ENCODE data around the gene WDR77. TPM values are rescaled to one million over a fixed set of nuclear protein-coding genes. Genes with fewer than 3 reads are reported as not detected.

Gene WDR77
- total RNA-seq, 1 donor: 29.7 TPM

DNA sequence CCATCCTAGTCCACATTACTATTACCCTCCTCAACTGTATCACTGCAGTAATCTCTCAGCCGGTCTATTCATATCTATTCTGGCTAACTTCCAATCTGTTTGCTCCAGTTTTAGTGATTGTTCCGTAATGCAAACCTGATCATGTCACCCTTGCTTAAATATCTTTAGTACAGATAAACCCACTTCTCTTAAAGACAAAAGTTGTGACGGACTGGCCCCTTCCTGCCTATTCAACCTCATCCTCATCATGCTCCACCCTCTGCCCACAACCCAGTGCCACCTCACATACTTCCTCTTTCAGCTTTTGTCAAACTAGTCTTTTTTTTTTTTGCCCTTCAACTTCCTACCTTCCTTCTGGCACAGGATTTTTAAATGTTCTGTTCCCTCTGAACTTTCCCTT, 22.0 kb upstream of the WDR77 start:
- Histone ChIP-seq H3K36me3 (ENCODE audit: insufficient read depth, low read length) (peaks cover 15% of the 10 kb centered on the region), H3K9me3 (ENCODE audit: low read depth, low read length) (no peaks in the 10 kb centered on the region), H3K4me3 (ENCODE audit: insufficient read depth, low read length) (no peak overlapping the region), H3K27me3 (ENCODE audit: insufficient read depth, low read length) (no peaks in the 10 kb centered on the region), H3K79me2 (ENCODE audit: insufficient read depth, low read length) (no peaks in the 10 kb centered on the region), H2AFZ (ENCODE audit: low read length) (no peak overlapping the region), H4K20me1 (ENCODE audit: insufficient read depth, low read length) (no peaks in the 10 kb centered on the region), H3K27ac (ENCODE audit: low read depth, low read length) (no peak overlapping the region), H3K4me2 (ENCODE audit: insufficient read depth, low read length) (no peak overlapping the region), H3K4me1 (ENCODE audit: insufficient read depth, low read length) (peaks cover 25% of the 10 kb centered on the region)
- TF ChIP-seq, protein P1, sequence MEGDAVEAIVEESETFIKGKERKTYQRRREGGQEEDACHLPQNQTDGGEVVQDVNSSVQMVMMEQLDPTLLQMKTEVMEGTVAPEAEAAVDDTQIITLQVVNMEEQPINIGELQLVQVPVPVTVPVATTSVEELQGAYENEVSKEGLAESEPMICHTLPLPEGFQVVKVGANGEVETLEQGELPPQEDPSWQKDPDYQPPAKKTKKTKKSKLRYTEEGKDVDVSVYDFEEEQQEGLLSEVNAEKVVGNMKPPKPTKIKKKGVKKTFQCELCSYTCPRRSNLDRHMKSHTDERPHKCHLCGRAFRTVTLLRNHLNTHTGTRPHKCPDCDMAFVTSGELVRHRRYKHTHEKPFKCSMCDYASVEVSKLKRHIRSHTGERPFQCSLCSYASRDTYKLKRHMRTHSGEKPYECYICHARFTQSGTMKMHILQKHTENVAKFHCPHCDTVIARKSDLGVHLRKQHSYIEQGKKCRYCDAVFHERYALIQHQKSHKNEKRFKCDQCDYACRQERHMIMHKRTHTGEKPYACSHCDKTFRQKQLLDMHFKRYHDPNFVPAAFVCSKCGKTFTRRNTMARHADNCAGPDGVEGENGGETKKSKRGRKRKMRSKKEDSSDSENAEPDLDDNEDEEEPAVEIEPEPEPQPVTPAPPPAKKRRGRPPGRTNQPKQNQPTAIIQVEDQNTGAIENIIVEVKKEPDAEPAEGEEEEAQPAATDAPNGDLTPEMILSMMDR (IDR thresholded peaks at IDR 0.05; ENCODE audit: extremely low read depth, low read depth, low read length): no peak
- DNase-seq (ENCODE audit: insufficient read length, low spot score, missing footprints): no peak

DNA sequence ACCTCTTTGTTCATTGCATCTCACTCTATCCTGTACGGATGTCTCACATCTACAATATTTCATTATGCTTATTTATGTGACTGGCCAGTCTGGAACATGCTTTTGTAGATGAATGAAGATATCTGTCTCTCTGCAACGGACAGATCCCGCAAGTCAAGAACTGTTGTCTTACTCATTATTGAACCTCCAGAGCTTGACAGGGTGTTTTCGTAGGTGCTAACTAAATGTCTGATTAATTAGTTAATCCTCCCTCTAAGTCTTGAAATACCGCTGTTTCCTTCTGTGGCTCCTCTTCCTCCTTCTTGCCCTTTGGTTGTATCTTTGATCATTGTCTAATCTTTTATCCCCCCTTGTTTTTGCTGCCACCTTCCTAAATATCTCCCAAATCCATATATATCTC, 21.5 kb upstream of the WDR77 start:
- Histone ChIP-seq H3K27me3 (ENCODE audit: insufficient read depth, low read length) (no peaks in the 10 kb centered on the region), H3K4me1 (ENCODE audit: insufficient read depth, low read length) (peaks cover 20% of the 10 kb centered on the region), H4K20me1 (ENCODE audit: insufficient read depth, low read length) (no peaks in the 10 kb centered on the region), H3K4me2 (ENCODE audit: insufficient read depth, low read length) (no peak overlapping the region), H3K9me3 (ENCODE audit: low read depth, low read length) (no peaks in the 10 kb centered on the region), H3K36me3 (ENCODE audit: insufficient read depth, low read length) (peaks cover 15% of the 10 kb centered on the region), H3K27ac (ENCODE audit: low read depth, low read length) (no peak overlapping the region), H3K4me3 (ENCODE audit: insufficient read depth, low read length) (no peak overlapping the region), H2AFZ (ENCODE audit: low read length) (no peak overlapping the region), H3K79me2 (ENCODE audit: insufficient read depth, low read length) (no peaks in the 10 kb centered on the region)
- DNase-seq (ENCODE audit: insufficient read length, low spot score, missing footprints): no peak
- TF ChIP-seq, protein P1 (IDR thresholded peaks at IDR 0.05; ENCODE audit: extremely low read depth, low read depth, low read length): no peak

DNA sequence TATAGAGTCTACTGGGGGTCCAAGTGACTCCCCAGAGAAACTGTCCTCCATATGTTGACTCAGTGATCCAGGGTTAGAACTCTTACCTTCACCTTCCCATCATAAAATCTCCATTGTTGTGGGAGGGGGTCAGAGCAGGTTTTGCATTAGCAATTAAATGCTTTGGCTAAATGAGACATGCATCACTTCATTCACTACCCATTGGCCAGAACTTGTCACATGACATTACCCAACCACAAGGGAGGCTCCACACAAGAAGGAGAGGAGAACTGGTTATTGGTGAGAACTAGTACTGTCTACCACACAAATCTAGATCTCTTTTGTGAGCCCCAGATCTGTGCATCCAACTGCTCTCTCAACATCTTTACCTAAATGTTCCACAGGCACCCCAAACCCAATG, 20.5 kb upstream of the WDR77 start:
- H3K4me2 ChIP-seq (ENCODE audit: insufficient read depth, low read length): no peak overlapping the region
- peaks cover 15% of the 10 kb centered on the region for H3K36me3 ChIP-seq (ENCODE audit: insufficient read depth, low read length)
- peaks cover 10% of the 10 kb centered on the region for H3K4me1 ChIP-seq (ENCODE audit: insufficient read depth, low read length)
- no peak overlapping the region for H2AFZ ChIP-seq (ENCODE audit: low read length)
- H3K9me3 ChIP-seq (ENCODE audit: low read depth, low read length): no peaks in the 10 kb centered on the region
- no peak overlapping the region for H3K4me3 ChIP-seq (ENCODE audit: insufficient read depth, low read length)
- H3K27me3 ChIP-seq (ENCODE audit: insufficient read depth, low read length): no peaks in the 10 kb centered on the region
- no peaks in the 10 kb centered on the region for H3K79me2 ChIP-seq (ENCODE audit: insufficient read depth, low read length)
- H3K27ac ChIP-seq (ENCODE audit: low read depth, low read length): no peak overlapping the region
- no peaks in the 10 kb centered on the region for H4K20me1 ChIP-seq (ENCODE audit: insufficient read depth, low read length)
- no peak for DNase-seq (ENCODE audit: insufficient read length, low spot score, missing footprints)
- TF ChIP-seq, protein P1 (IDR thresholded peaks at IDR 0.05; ENCODE audit: extremely low read depth, low read depth, low read length): no peak

DNA sequence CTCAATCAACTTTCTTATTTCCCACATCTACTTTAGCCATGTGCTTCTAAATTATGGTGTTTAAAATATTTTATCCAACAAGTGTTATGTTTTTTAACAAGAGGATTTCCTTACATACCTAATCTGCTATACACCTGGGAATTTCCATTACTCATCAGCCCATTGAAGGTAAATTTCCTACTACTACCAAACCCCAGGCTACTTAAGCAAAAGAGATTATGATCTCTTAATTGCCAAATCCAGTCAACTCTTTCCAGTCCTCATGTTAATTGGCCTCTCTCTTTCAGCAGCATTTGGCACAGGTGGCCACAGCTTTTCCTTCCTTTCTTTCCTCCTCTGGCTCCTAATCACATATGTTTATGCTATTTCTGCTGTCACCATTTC, 19.7 kb upstream of the WDR77 start:
- TF ChIP-seq, protein P1 (IDR thresholded peaks at IDR 0.05; ENCODE audit: extremely low read depth, low read depth, low read length): no peak
- H2AFZ ChIP-seq (ENCODE audit: low read length): no peak overlapping the region
- no peak overlapping the region for H3K4me3 ChIP-seq (ENCODE audit: insufficient read depth, low read length)
- no peak for DNase-seq (ENCODE audit: insufficient read length, low spot score, missing footprints)
- H3K27ac ChIP-seq (ENCODE audit: low read depth, low read length): no peak overlapping the region
- H3K79me2 ChIP-seq (ENCODE audit: insufficient read depth, low read length): no peaks in the 10 kb centered on the region
- H4K20me1 ChIP-seq (ENCODE audit: insufficient read depth, low read length): no peaks in the 10 kb centered on the region
- peaks cover 15% of the 10 kb centered on the region for H3K36me3 ChIP-seq (ENCODE audit: insufficient read depth, low read length)
- H3K9me3 ChIP-seq (ENCODE audit: low read depth, low read length): no peaks in the 10 kb centered on the region
- no peak overlapping the region for H3K4me2 ChIP-seq (ENCODE audit: insufficient read depth, low read length)
- peaks cover 2% of the 10 kb centered on the region for H3K4me1 ChIP-seq (ENCODE audit: insufficient read depth, low read length)
- H3K27me3 ChIP-seq (ENCODE audit: insufficient read depth, low read length): no peaks in the 10 kb centered on the region
